ENCODE measurements around the gene UBB.

- TF ChIP-seq, protein P1, sequence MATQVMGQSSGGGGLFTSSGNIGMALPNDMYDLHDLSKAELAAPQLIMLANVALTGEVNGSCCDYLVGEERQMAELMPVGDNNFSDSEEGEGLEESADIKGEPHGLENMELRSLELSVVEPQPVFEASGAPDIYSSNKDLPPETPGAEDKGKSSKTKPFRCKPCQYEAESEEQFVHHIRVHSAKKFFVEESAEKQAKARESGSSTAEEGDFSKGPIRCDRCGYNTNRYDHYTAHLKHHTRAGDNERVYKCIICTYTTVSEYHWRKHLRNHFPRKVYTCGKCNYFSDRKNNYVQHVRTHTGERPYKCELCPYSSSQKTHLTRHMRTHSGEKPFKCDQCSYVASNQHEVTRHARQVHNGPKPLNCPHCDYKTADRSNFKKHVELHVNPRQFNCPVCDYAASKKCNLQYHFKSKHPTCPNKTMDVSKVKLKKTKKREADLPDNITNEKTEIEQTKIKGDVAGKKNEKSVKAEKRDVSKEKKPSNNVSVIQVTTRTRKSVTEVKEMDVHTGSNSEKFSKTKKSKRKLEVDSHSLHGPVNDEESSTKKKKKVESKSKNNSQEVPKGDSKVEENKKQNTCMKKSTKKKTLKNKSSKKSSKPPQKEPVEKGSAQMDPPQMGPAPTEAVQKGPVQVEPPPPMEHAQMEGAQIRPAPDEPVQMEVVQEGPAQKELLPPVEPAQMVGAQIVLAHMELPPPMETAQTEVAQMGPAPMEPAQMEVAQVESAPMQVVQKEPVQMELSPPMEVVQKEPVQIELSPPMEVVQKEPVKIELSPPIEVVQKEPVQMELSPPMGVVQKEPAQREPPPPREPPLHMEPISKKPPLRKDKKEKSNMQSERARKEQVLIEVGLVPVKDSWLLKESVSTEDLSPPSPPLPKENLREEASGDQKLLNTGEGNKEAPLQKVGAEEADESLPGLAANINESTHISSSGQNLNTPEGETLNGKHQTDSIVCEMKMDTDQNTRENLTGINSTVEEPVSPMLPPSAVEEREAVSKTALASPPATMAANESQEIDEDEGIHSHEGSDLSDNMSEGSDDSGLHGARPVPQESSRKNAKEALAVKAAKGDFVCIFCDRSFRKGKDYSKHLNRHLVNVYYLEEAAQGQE (IDR thresholded peaks at IDR 0.05; ENCODE audit: insufficient read depth in 1 of 2, low read depth in 2 of 2, low read length in 2 of 2) = no peak
- TF ChIP-seq POLR2AphosphoS5 (IDR thresholded peaks at IDR 0.05; ENCODE audit: low read depth, low read length) (no peak), TAF1 (IDR thresholded peaks at IDR 0.05; ENCODE audit: borderline replicate concordance, insufficient read depth, low read length) (no peak)
These were observed 26.3 kb upstream of the UBB start for GRCh38 chr17:16354585-16354984.
